K562 (cell line): ENCODE data around the gene BGN. TPM values are rescaled to one million over a fixed set of nuclear protein-coding genes. Genes with fewer than 3 reads are reported as not detected.

Source experiments
- ATAC-seq: fragments of 200-7000 bp; cut with Tn5 transposase; 3 replicates; pipeline ENCODE4 v1.9.1; 2020; ENCODE audit warnings: moderate library complexity
- BruUV-seq: library from RNA; stranded (reverse); fragments of 400-500 nt; replicated peaks from 2 replicates; lab custom pipeline; 2021; lab: Mats Ljungman, UMichigan
- CTCF ChIA-PET: fragments of 300-600 bp; formaldehyde crosslinking; extraction: SDS; loops from one replicate; lab custom pipeline; 2021; ENCODE audit warnings: low intra/inter-chr PET ratio; lab: Yijun Ruan, JAX
- POLR2A ChIA-PET: fragments of 300-600, 350-650 bp; sonication (Branson Sonifier 250); formaldehyde crosslinking; extraction: SDS; loops from one replicate; lab custom pipeline; 2021; ENCODE audit warnings: antibody characterized with exemption, inconsistent platforms; lab: Yijun Ruan, JAX
- DNase-seq, 4 experiments: peaks; one replicate each; pipeline versions ENCODE4 v3.0.0 to v3.0.0-alpha.2; 2011 to 2018; ENCODE audit warnings: low spot score in 3 of 4, mixed read lengths in 3 of 4; ENCODE audit errors: extremely low read depth in 1 of 4
- FAIRE-seq: peaks from 2 replicates; lab custom pipeline; 2011; peaks lifted over from hg19 to GRCh38; lab: Jason Lieb, UNC
- H2AFZ ChIP-seq: 2 replicates; pipeline ENCODE4 v1.6.0; 2011; ENCODE audit warnings: low read depth, low read length, control low read depth, inconsistent platforms
- H3K27ac ChIP-seq: fragments of 200-600 bp; 3 replicates; pipeline ENCODE4 v1.8.0; 2011; ENCODE audit warnings: low read depth, mild to moderate bottlenecking, control low read depth, inconsistent platforms, low read length, moderate library complexity, mixed read lengths; ENCODE audit errors: extremely low read depth
- H3K27me3 ChIP-seq, 2 experiments: fragments of 300-600 bp in 1 of 2; 2 replicates in 1 of 2; 3 replicates in 1 of 2; pipeline versions ENCODE4 v1.6.0 to v1.8.0; 2011; ENCODE audit warnings: inconsistent platforms in 2 of 2, low read length in 2 of 2, mild to moderate bottlenecking in 1 of 2, mixed read lengths in 1 of 2, moderate library complexity in 1 of 2; ENCODE audit not compliant: control insufficient read depth in 2 of 2, insufficient read depth in 2 of 2
- H3K36me3 ChIP-seq: fragments of 300-600 bp; 3 replicates; pipeline ENCODE4 v1.8.0; 2011; ENCODE audit warnings: mild to moderate bottlenecking, low read length, inconsistent platforms; ENCODE audit not compliant: control insufficient read depth, insufficient read depth
- H3K4me1 ChIP-seq, 2 experiments: fragments of 200-600 bp in 1 of 2; replicated peaks in 1 of 2; 2 replicates in 1 of 2; 3 replicates in 1 of 2; pipeline versions ENCODE4 v1.5.1 to v1.8.0; 2011; ENCODE audit warnings: inconsistent platforms in 2 of 2, low read length in 2 of 2, mild to moderate bottlenecking in 1 of 2, mixed read lengths in 1 of 2, moderate library complexity in 1 of 2; ENCODE audit not compliant: control insufficient read depth in 2 of 2, insufficient read depth in 2 of 2
- H3K4me2 ChIP-seq: 2 replicates; pipeline ENCODE4 v1.6.1; 2011; ENCODE audit warnings: low read length, control low read depth, inconsistent platforms, mixed read lengths; ENCODE audit not compliant: insufficient read depth
- H3K4me3 ChIP-seq: fragments of 200-600 bp; sonication (generic), shearing (Covaris generic); 2 replicates; pipeline ENCODE4 v1.5.1; 2016; ENCODE audit warnings: control low read depth, inconsistent platforms
- H3K79me2 ChIP-seq: fragments of 200-600 bp; 3 replicates; pipeline ENCODE4 v1.8.0; 2011; ENCODE audit warnings: low read length, inconsistent platforms; ENCODE audit not compliant: control insufficient read depth, insufficient read depth
- H3K9ac ChIP-seq, 2 experiments: 2 replicates each; pipeline versions ENCODE4 v1.6.0 to v1.6.1; 2011; ENCODE audit warnings: low read depth in 2 of 2, low read length in 2 of 2, control low read depth in 1 of 2, inconsistent platforms in 1 of 2, mild to moderate bottlenecking in 1 of 2, mixed read lengths in 1 of 2; ENCODE audit not compliant: insufficient read depth in 1 of 2
- H3K9me1 ChIP-seq: one replicate; pipeline ENCODE4 v1.6.0; 2011; ENCODE audit warnings: inconsistent platforms, mild to moderate bottlenecking, low read length, moderate library complexity; ENCODE audit not compliant: control insufficient read depth, insufficient read depth
- H3K9me3 ChIP-seq: replicated peaks from 2 replicates; pipeline ENCODE4 v1.5.1; 2011; ENCODE audit warnings: low read depth, low read length, inconsistent platforms; ENCODE audit not compliant: control insufficient read depth, insufficient read depth
- H4K20me1 ChIP-seq: replicated peaks from 2 replicates; pipeline ENCODE4 v1.6.1; 2011; ENCODE audit warnings: low read length, inconsistent platforms, mixed read lengths; ENCODE audit not compliant: control insufficient read depth, insufficient read depth
- CBX1 ChIP-seq: sonication (generic); IDR thresholded peaks from 2 replicates; pipeline ENCODE4 v1.6.1; 2016; ENCODE audit warnings: antibody characterized with exemption, low read depth, mild to moderate bottlenecking
- ETV1 ChIP-seq: fragments of 450-650 bp; conservative IDR thresholded peaks from 2 replicates; pipeline ENCODE4 v1.6.1; 2016; ENCODE audit warnings: missing genetic modification characterization, control low read depth, low read depth, missing compliant biosample characterization
- GABPA ChIP-seq: fragments of 200-800 bp; sonication (Bioruptor generic); conservative IDR thresholded peaks from 2 replicates; pipeline ENCODE4 v1.6.1; 2016; ENCODE audit warnings: low read depth, missing genetic modification characterization, missing compliant biosample characterization
- HNRNPH1 ChIP-seq: fragments of 200-400 bp; formaldehyde crosslinking; optimal IDR thresholded peaks from 2 replicates; pipeline ENCODE3; 2017; ENCODE audit warnings: low read depth, mild to moderate bottlenecking, low read length, moderate library complexity
- NFXL1 ChIP-seq: fragments of 450-650 bp; formaldehyde crosslinking; IDR thresholded peaks from 2 replicates; pipeline ENCODE4 v1.4.0; 2021; ENCODE audit warnings: mild to moderate bottlenecking
- PHF8 ChIP-seq: fragments of 200-600 bp; sonication (generic); IDR thresholded peaks from 2 replicates; pipeline ENCODE4 v1.6.1; 2012; ENCODE audit warnings: mixed run types, mild to moderate bottlenecking, inconsistent platforms, low read length, moderate library complexity, borderline replicate concordance
- PML ChIP-seq: IDR thresholded peaks from 2 replicates; pipeline ENCODE4 v1.6.1; 2012; ENCODE audit warnings: low read length, inconsistent platforms
- RBM15 ChIP-seq: fragments of 200-400 bp; formaldehyde crosslinking; IDR thresholded peaks from 2 replicates; pipeline ENCODE4 v1.6.1; 2018; ENCODE audit warnings: mild to moderate bottlenecking, low read length, moderate library complexity; ENCODE audit not compliant: insufficient read depth
- SMAD4 ChIP-seq: fragments of 250-450 bp; sonication (Bioruptor Pico); conservative IDR thresholded peaks from 2 replicates; pipeline ENCODE4 v1.8.0; 2021; ENCODE audit warnings: inconsistent platforms, mild to moderate bottlenecking, moderate library complexity
- ZBED1 ChIP-seq: IDR thresholded peaks from 2 replicates; pipeline ENCODE4 v1.6.1; 2014
- ZNF232 ChIP-seq: sonication (generic); formaldehyde crosslinking; IDR thresholded peaks from 2 replicates; pipeline ENCODE4 v1.8.0; 2022; ENCODE audit warnings: mild to moderate bottlenecking, missing genetic modification reagents
- ZNF717 ChIP-seq: fragments of 250-450 bp; sonication (Bioruptor Pico); IDR thresholded peaks from 2 replicates; pipeline ENCODE4 v1.5.0; 2021
- ZNF830 ChIP-seq: fragments of 250-450 bp; sonication (Bioruptor Pico); IDR thresholded peaks from 2 replicates; pipeline ENCODE4 v1.5.0; 2021; ENCODE audit warnings: mild to moderate bottlenecking
- WGBS: fragments of 100-300 bp; shearing (Covaris generic); methylation state at CpG from one replicate; pipeline ENCODE4 v1.1.6; 2016; ENCODE audit warnings: low coverage, mixed read lengths; ENCODE audit not compliant: insufficient coverage; ENCODE audit errors: missing lambda C conversion rate; 5-methylcytosine and 5-hydroxymethylcytosine counted together
- in situ Hi-C: fragments of 300-500 bp; cut with MboI; formaldehyde crosslinking; loops from 4 replicates; pipeline ENCODE4 v1.15.0; 2018; ENCODE audit warnings: inconsistent platforms, mixed read lengths
- intact Hi-C: fragments of 100-400 bp; cut with micrococcal nuclease; formaldehyde crosslinking; loops from 2 replicates; pipeline ENCODE4 v1.14.2; 2022
- polyA plus RNA-seq, 8 experiments: library from polyadenylated mRNA; depleted of rRNA in 4 of 8; stranded (reverse) in 5 of 8; unstranded in 3 of 8; fragments of >200 nt; fragmentation: Nextera tagmentation in 2 of 8; fragmentation: Illumina TruSeq in 1 of 8; extraction: Ambion mirVana in 2 of 8; extraction: Trizol in 1 of 8; gene quantifications; 2 replicates each; pipeline versions ENCODE4 v1.2.1 to v1.2.3, GENCODE V29; 2011 to 2014; ENCODE audit warnings: inconsistent platforms in 1 of 8, missing spikeins in 1 of 8
- total RNA-seq, 7 experiments: library from RNA; depleted of rRNA in 6 of 7; stranded (reverse); fragments of >200 nt in 6 of 7; fragmentation: Illumina TruSeq in 2 of 7; extraction: Trizol in 2 of 7; gene quantifications; 2 replicates each; pipeline versions ENCODE4 v1.2.1 to v1.2.3, GENCODE V29; 2011 to 2021; ENCODE audit warnings: low replicate concordance in 1 of 7
- TF ChIP-seq, protein P1 (sequence below): fragments of 250-450 bp; sonication (Bioruptor Pico); IDR thresholded peaks from 2 replicates; pipeline ENCODE4 v1.4.0; 2020; ENCODE audit warnings: mild to moderate bottlenecking
- TF ChIP-seq, protein P2 (sequence below), 2 experiments: IDR thresholded peaks in 1 of 2; conservative IDR thresholded peaks in 1 of 2; 2 replicates each; pipeline ENCODE4 v1.6.1; 2016; ENCODE audit warnings: low read depth in 2 of 2, mild to moderate bottlenecking in 1 of 2, missing compliant biosample characterization in 1 of 2, missing genetic modification characterization in 1 of 2, moderate library complexity in 1 of 2
- TF ChIP-seq, protein P3 (sequence below): fragments of 250-450 bp; sonication (Bioruptor Pico); IDR thresholded peaks from 2 replicates; pipeline ENCODE4 v1.8.0; 2022; ENCODE audit warnings: inconsistent platforms, mild to moderate bottlenecking, moderate library complexity, borderline replicate concordance

Gene BGN
- total and polyA plus RNA-seq, 9 of the 15 experiments (the other 6 are each of a cell fraction or from before 2014, with no cell fraction given): 0.11 TPM; not detected in 8

DNA sequence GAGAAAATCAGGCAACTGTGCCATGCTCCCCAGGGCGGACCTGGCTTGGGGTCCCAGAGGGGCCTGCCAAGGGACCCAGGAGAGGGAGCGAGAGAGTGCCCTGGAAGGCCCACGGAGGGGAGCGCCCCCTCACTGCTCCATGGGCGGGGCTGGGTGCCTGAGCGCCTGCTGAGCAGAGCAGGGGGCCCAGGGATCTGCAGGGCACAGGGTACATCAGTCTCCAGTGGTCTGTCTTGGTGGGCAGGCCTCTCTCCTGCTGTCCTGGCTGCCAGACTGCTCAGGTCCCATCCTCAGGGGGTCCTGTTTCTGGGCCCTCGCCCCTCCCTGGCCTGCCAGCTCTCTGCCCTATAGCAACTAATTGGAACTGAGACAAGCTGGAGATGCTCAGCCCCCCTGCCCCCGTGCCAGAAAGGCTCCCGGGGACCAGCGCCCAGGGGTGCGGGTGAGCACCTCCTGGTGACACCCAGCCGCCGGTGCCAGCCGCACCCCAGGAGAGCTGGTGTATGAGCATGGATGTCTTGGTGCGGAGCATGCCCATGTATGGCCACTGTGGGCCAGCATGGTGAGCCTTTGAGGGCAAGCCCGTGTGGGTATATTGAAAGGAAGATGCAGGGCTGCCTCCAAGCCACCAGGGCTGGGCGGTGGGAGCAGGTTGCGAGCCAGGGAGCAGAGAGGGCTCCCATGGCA, 1.3 kb downstream of the BGN start (continued):
- no peak for TF ChIP-seq HNRNPH1
- TF ChIP-seq, protein P1, sequence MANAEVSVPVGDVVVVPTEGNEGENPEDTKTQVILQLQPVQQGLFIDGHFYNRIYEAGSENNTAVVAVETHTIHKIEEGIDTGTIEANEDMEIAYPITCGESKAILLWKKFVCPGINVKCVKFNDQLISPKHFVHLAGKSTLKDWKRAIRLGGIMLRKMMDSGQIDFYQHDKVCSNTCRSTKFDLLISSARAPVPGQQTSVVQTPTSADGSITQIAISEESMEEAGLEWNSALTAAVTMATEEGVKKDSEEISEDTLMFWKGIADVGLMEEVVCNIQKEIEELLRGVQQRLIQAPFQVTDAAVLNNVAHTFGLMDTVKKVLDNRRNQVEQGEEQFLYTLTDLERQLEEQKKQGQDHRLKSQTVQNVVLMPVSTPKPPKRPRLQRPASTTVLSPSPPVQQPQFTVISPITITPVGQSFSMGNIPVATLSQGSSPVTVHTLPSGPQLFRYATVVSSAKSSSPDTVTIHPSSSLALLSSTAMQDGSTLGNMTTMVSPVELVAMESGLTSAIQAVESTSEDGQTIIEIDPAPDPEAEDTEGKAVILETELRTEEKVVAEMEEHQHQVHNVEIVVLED (CRISPR knock-in tag): no peak
- TF ChIP-seq NFXL1 (CRISPR knock-in tag): no peak
- TF ChIP-seq PHF8: no peak
- no peak for TF ChIP-seq ZNF830
- TF ChIP-seq ETV1 (tag): no peak
- no peak for TF ChIP-seq ZNF717 (CRISPR knock-in tag)

DNA sequence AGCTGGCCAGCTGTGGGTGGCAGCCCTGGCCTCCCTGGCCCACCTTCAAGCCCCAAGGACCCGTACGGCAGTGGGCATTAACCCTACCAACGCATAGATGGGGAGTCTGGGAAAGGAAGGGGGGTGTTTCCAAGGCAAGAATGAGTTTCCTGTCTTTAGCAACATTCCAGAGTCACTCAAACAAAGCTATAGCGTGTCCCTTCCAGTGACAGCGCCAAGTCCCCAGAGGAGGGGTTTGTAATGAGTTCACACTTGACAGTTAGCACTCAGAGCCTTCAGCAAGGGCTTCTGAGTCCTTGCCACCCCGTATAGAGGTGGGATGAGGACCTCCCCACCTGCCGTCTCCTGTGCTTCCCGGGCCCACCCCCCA, 1.8 kb downstream of the BGN start:
- 10% methylated on average over 5 of the region's 8 CpGs for WGBS

More for the DNA sequence above, 1.8 kb downstream of the BGN start:
- Histone ChIP-seq H3K4me2 (no peak overlapping the region), H2AFZ (no peak overlapping the region), H3K36me3 (no peaks in the 10 kb centered on the region), H3K4me1 (peaks cover 0 to 23% of the 10 kb centered on the region in 2 experiments; a peak in 2 of 5 replicates), H4K20me1 (no peaks in the 10 kb centered on the region), H3K9me3 (no peaks in the 10 kb centered on the region), H3K9ac (no peak overlapping the region), H3K27me3 (peaks cover 2 to 53% of the 10 kb centered on the region in 2 experiments; a peak in 4 of 5 replicates), H3K27ac (no peak overlapping the region), H3K79me2 (no peaks in the 10 kb centered on the region), H3K4me3 (no peak overlapping the region), H3K9me1 (no peaks in the 10 kb centered on the region)
- intact Hi-C loops (no loop called here), in situ Hi-C loops (loop anchor here (5.0 kb wide), 1 partner anchor 321 kb away; no protein-coding TSS in a partner anchor)
- CTCF ChIA-PET: no interaction called here
- BruUV-seq: no TSS peak
- FAIRE-seq: no peak
- TF ChIP-seq, protein P2, sequence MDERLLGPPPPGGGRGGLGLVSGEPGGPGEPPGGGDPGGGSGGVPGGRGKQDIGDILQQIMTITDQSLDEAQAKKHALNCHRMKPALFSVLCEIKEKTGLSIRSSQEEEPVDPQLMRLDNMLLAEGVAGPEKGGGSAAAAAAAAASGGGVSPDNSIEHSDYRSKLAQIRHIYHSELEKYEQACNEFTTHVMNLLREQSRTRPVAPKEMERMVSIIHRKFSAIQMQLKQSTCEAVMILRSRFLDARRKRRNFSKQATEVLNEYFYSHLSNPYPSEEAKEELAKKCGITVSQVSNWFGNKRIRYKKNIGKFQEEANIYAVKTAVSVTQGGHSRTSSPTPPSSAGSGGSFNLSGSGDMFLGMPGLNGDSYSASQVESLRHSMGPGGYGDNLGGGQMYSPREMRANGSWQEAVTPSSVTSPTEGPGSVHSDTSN (CRISPR knock-in tag; IDR thresholded peaks at IDR 0.05; ENCODE audit: low read depth): no peak
- TF ChIP-seq, protein P2 (tag; conservative IDR thresholded peaks at IDR 0.05; ENCODE audit: low read depth): no peak
- TF ChIP-seq PML: no peak
- TF ChIP-seq, protein P3, sequence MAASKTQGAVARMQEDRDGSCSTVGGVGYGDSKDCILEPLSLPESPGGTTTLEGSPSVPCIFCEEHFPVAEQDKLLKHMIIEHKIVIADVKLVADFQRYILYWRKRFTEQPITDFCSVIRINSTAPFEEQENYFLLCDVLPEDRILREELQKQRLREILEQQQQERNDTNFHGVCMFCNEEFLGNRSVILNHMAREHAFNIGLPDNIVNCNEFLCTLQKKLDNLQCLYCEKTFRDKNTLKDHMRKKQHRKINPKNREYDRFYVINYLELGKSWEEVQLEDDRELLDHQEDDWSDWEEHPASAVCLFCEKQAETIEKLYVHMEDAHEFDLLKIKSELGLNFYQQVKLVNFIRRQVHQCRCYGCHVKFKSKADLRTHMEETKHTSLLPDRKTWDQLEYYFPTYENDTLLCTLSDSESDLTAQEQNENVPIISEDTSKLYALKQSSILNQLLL (CRISPR knock-in tag): no peak
- TF ChIP-seq GABPA: no peak
- no peak for TF ChIP-seq SMAD4 (CRISPR knock-in tag)
- TF ChIP-seq RBM15: no peak
- TF ChIP-seq ZNF232 (CRISPR knock-in tag): no peak
- no peak for TF ChIP-seq ZBED1
- no peak for TF ChIP-seq CBX1
- no peak for DNase-seq
- POLR2A ChIA-PET: no interaction called here
- ATAC-seq: no peak
